PC-3 (cell line): ENCODE measurements around the gene ARPP19. TPM values are rescaled to one million over a fixed set of nuclear protein-coding genes. Genes with fewer than 3 reads are reported as not detected.

ENCODE experiments used
- ATAC-seq: fragments of 200-7000 bp; cut with Tn5 transposase; 2 replicates; pipeline ENCODE4 v1.9.1; 2020; ENCODE audit warnings: mild to moderate bottlenecking, moderate library complexity
- BruUV-seq: library from RNA; stranded (reverse); fragments of 400-500 nt; replicated peaks from 2 replicates; lab custom pipeline; 2021; lab: Mats Ljungman, UMichigan
- CTCF ChIA-PET: fragments of 300-600 bp; sonication (Branson Sonifier 250); formaldehyde crosslinking; loops from one replicate; lab custom pipeline; 2022; ENCODE audit warnings: antibody characterized with exemption; lab: Charles Lee
- POLR2A ChIA-PET: fragments of 300-600 bp; sonication (Branson Sonifier 250); formaldehyde crosslinking; loops from one replicate; lab custom pipeline; 2022; ENCODE audit warnings: antibody characterized with exemption; ENCODE audit not compliant: unreplicated experiment; lab: Charles Lee
- DNase-seq: peaks from one replicate; pipeline ENCODE4 v3.0.0-alpha.2; 2015
- H2AFZ ChIP-seq: fragments of 300-600 bp; sonication (generic); 2 replicates; pipeline ENCODE4 v1.6.0; 2016; ENCODE audit warnings: antibody characterized with exemption, low read length
- H3F3A ChIP-seq: fragments of 300-600 bp; sonication (generic); one replicate; pipeline ENCODE4 v1.6.0; 2017; ENCODE audit warnings: antibody characterized with exemption, low read length, control low read depth, mild to moderate bottlenecking; ENCODE audit not compliant: unreplicated experiment
- H3K27ac ChIP-seq: fragments of 300-600 bp; sonication (generic); 2 replicates; pipeline ENCODE4 v1.5.1; 2016; ENCODE audit warnings: mild to moderate bottlenecking, low read length
- H3K27me3 ChIP-seq: fragments of 300-600 bp; sonication (generic); 2 replicates; pipeline ENCODE4 v1.6.1; 2016; ENCODE audit warnings: low read length, mixed read lengths
- H3K36me3 ChIP-seq: fragments of 300-600 bp; sonication (generic); 2 replicates; pipeline ENCODE4 v1.6.1; 2016; ENCODE audit warnings: low read depth, mixed run types, low read length, mixed read lengths
- H3K4me1 ChIP-seq: fragments of 300-600 bp; sonication (generic); 2 replicates; pipeline ENCODE4 v1.5.1; 2016; ENCODE audit warnings: low read length; ENCODE audit not compliant: insufficient read depth
- H3K4me2 ChIP-seq: fragments of 300-600 bp; sonication (generic); 2 replicates; pipeline ENCODE4 v1.6.0; 2016; ENCODE audit warnings: low read length
- H3K4me3 ChIP-seq: fragments of 300-600 bp; sonication (generic); 2 replicates; pipeline ENCODE4 v1.5.1; 2016; ENCODE audit warnings: mild to moderate bottlenecking, low read length, mixed read lengths
- H3K79me2 ChIP-seq: fragments of 300-600 bp; sonication (generic); 2 replicates; pipeline ENCODE4 v1.6.1; 2017; ENCODE audit warnings: low read length, mixed read lengths
- H3K9ac ChIP-seq: fragments of 300-600 bp; sonication (generic); 2 replicates; pipeline ENCODE4 v1.6.0; 2016; ENCODE audit warnings: mild to moderate bottlenecking, low read length
- H3K9me2 ChIP-seq: fragments of 300-600 bp; sonication (generic); replicated peaks from 2 replicates; pipeline ENCODE4 v1.6.1; 2016; ENCODE audit warnings: mixed run types, low read length, mixed read lengths
- H3K9me3 ChIP-seq: fragments of 300-600 bp; sonication (generic); 2 replicates; pipeline ENCODE4 v1.6.1; 2016; ENCODE audit warnings: low read length, mixed read lengths
- H4K20me1 ChIP-seq: fragments of 300-600 bp; sonication (generic); 2 replicates; pipeline ENCODE4 v1.6.1; 2016; ENCODE audit warnings: low read length, mixed read lengths
- CTCF ChIP-seq: fragments of 300-600 bp; sonication (generic); conservative IDR thresholded peaks from 2 replicates; pipeline ENCODE4 v1.5.1; 2017; ENCODE audit warnings: antibody characterized with exemption, low read depth, mild to moderate bottlenecking, low read length
- EZH2 ChIP-seq: fragments of 300-600 bp; sonication (generic); IDR thresholded peaks from one replicate; pipeline ENCODE4 v1.6.1; 2017; ENCODE audit warnings: antibody characterized with exemption, mild to moderate bottlenecking, low read length; ENCODE audit not compliant: unreplicated experiment
- EZH2phosphoT487 ChIP-seq: fragments of 300-600 bp; sonication (generic); IDR thresholded peaks from 2 replicates; pipeline ENCODE4 v1.6.1; 2018; ENCODE audit warnings: mild to moderate bottlenecking, antibody characterized with exemption, low read length, borderline replicate concordance
- intact Hi-C: fragments of 100-400 bp; cut with micrococcal nuclease; formaldehyde crosslinking; loops from 2 replicates; pipeline ENCODE4 v1.9.0; 2023
- total RNA-seq: library from RNA; depleted of rRNA; stranded (reverse); fragments of >200 nt; gene quantifications from 2 replicates; pipeline ENCODE4 v1.2.3, GENCODE V29; 2014

ARPP19 gene
- total RNA-seq, 1 experiment from 2014 or later: 65.8 TPM

DNA sequence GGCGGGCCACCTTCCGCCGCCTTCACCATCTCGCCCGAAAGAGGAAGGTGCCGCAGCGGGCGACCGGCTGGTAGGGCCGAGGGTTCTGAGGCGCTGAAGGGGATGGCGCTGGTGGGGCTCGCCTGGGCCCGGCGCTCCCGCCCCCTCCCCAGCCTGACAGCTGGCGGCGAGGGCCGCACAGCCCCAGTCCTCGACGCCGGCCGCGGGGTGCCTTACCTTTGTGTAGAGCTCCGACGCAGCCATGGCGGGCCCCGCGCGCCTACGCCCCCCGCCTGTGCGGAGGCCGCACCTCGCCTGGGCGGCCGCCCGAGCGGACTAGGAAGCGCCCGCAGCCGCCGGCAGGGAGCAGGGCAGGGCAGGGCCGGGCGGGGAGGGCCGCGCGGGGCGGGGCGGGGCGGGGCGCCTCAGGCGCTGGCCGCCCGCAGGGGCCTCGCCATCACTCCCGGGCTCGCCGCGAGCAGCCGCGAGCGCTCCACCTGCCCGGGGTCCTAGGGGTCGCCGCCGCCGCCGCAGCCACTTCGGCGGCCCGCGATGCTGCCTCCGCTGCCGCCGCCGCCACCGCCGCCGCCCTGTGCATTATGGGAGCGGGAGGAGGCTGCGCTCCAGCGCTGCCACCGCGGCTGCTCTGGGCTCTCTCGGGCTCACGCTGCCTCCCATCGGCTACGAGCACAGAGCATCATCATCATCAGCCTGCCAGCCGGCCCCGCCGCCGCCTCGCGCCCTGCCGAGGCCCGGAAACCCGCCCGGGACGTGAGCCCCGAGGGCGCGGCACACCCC, 40.1 kb downstream of the ARPP19 start, which contains the start of gene MYO5A:
MYO5A (minus strand) TSS at position 317 of the 777 bp plus-strand sequence; CDS start at position 243, 74 bp downstream.
- Histone ChIP-seq H3F3A (no peaks in the 10 kb centered on the region), H3K9me3 (no peaks in the 10 kb centered on the region), H3K4me1 (peaks cover 13% of the 10 kb centered on the region), H3K4me2 (peak within 1 kb of the TSS; percentile 99), H3K4me3 (peak within 1 kb of the TSS; percentile 97), H2AFZ (peak within 1 kb of the TSS; percentile 94), H3K27ac (peak within 1 kb of the TSS; percentile 61), H4K20me1 (peaks cover 7% of the 10 kb centered on the region; the same call in 1 of the 2 replicates), H3K79me2 (peaks cover 43% of the 10 kb centered on the region), H3K9ac (peak within 1 kb of the TSS; percentile 90), H3K27me3 (no peaks in the 10 kb centered on the region), H3K36me3 (no peaks in the 10 kb centered on the region), H3K9me2 (no peaks in the 10 kb centered on the region)
- ATAC-seq (peak; percentile 88), DNase-seq (peak; percentile 63)
- ChIA-PET POLR2A (interaction anchor here (0.5 kb wide), 1 partner anchor 164 kb away, joined by 3 read pairs; no protein-coding TSS in a partner anchor), CTCF (no interaction called here)
- TF ChIP-seq EZH2 (no peak), EZH2phosphoT487 (no peak), CTCF (no peak)
- intact Hi-C loops: loop anchor here (2.0 to 5.0 kb wide), 2 partner anchors 198 to 266 kb away; no protein-coding TSS in a partner anchor
- no TSS peak for BruUV-seq

- peak; percentile 34 for DNase-seq
- peak overlapping the region; percentile 98 for H3K4me2 ChIP-seq
Measured at GRCh38 chr15:52527911-52528563, 40.8 kb downstream of the ARPP19 start.

More at GRCh38 chr15:52527911-52528563, 40.8 kb downstream of the ARPP19 start:
- Histone ChIP-seq H3K79me2 (peaks cover 49% of the 10 kb centered on the region), H3K36me3 (no peaks in the 10 kb centered on the region), H3F3A (no peaks in the 10 kb centered on the region), H2AFZ (peak overlapping the region; percentile 81), H3K27ac (peak overlapping the region; percentile 61), H3K9ac (peak overlapping the region; percentile 90), H4K20me1 (peaks cover 7% of the 10 kb centered on the region; the same call in 1 of the 2 replicates), H3K4me3 (peak overlapping the region; percentile 97), H3K27me3 (no peaks in the 10 kb centered on the region), H3K9me2 (no peaks in the 10 kb centered on the region), H3K4me1 (peaks cover 20% of the 10 kb centered on the region), H3K9me3 (no peaks in the 10 kb centered on the region)
- intact Hi-C loops: loop anchor here (2.0 to 5.0 kb wide), 2 partner anchors 197 to 266 kb away; no protein-coding TSS in a partner anchor
- ATAC-seq: peak; percentile 18
- no peak for TF ChIP-seq CTCF
- no peak for TF ChIP-seq EZH2
- TF ChIP-seq EZH2phosphoT487: no peak
- BruUV-seq: no TSS peak
- CTCF ChIA-PET: interaction anchor here (0.7 kb wide), 1 partner anchor 7 kb away, joined by 5 read pairs; no protein-coding TSS in a partner anchor
- POLR2A ChIA-PET: interaction anchor here (0.5 kb wide), 1 partner anchor 164 kb away, joined by 3 read pairs; no protein-coding TSS in a partner anchor
